Measurements from ENCODE around the gene HOXA11. TPM values are rescaled to one million over a fixed set of nuclear protein-coding genes. Genes with fewer than 3 reads are reported as not detected.
A peak's percentile ranks its signal among the peaks of the same experiment; 100 is the strongest.

The HOXA11 gene
- total and polyA plus RNA-seq, 2 of the 4 experiments (the other 2 are of a cell fraction), result 0.05 TPM; not detected in 1

DNA sequence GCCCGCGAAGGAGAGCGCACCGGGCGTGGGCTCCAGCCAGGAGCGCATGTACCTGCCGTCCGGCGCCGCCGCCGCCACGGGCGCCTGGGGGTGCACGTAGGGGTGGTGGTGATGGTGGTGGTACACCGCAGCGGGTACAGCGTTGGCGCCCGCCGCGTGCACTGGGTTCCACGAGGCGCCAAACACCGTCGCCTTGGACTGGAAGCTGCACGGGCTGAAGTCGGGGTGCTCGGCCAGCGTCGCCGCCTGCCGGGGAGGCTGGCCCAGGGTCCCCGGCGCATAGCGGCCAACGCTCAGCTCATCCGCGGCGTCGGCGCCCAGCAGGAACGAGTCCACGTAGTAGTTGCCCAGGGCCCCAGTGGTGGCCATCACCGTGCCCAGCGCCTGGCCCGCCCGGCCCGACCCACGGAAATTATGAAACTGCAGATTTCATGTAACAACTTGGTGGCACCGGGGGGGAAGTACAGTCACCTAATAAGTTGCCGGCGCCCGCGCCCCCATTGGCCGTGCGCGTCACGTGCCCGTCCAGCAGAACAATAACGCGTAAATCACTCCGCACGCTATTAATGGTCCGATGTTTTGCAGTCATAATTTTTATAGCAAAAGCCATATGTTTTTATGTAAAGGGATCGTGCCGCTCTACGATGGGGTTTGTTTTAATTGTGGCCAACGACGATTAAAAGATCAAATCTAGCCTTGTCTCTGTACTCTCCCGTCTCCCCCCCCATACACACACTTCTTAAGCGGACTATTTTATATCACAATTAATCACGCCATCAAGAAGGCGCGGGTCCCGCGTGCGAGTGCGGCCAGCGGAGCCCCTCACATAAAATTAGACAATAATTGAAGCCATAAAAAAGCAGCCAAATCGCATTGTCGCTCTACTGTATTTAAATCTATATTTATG, 19.7 kb downstream of the HOXA11 start, which contains the start of gene HOXA9:
Gene HOXA9 (minus strand): TSS at position 449 of the 907 bp plus-strand sequence. CDS start 80 bp downstream, at position 369.
- Histone ChIP-seq H2BK5ac (ENCODE audit: low read depth, low read length, poor library complexity, severe bottlenecking) (no peak within 1 kb of the TSS), H4K91ac (ENCODE audit: insufficient read depth, low read depth, low read length) (no peak within 1 kb of the TSS), H2BK120ac (ENCODE audit: low read depth, low read length) (no peak within 1 kb of the TSS), H2BK15ac (ENCODE audit: low read depth, low read length) (no peak within 1 kb of the TSS), H3K18ac (ENCODE audit: low read depth, low read length) (no peak within 1 kb of the TSS), H3K4me3 (ENCODE audit: insufficient read depth, low read depth, low read length) (peak within 1 kb of the TSS; percentile 44), H2AK5ac (ENCODE audit: low read depth, low read length) (no peak within 1 kb of the TSS), H2BK20ac (ENCODE audit: low read depth, low read length) (no peak within 1 kb of the TSS), H3K23ac (ENCODE audit: low read depth, low read length) (no peak within 1 kb of the TSS), H3K79me1 (ENCODE audit: low read depth in 1 of 2, low read length in 2 of 2) (no peaks in the 10 kb centered on the region), H3K9me1 (ENCODE audit: insufficient read depth, low read length) (no peaks in the 10 kb centered on the region), H3K14ac (replicated peaks; ENCODE audit: low read depth, low read length) (no peak within 1 kb of the TSS), H2AK9ac (replicated peaks; ENCODE audit: low read depth, low read length, poor library complexity) (peak within 1 kb of the TSS; percentile 59), H4K20me1 (ENCODE audit: insufficient read depth, low read length) (0 out of 2 replicates have a peak, but pooled peaks cover 3% of the 10 kb centered on the region), H3K27me3 (ENCODE audit: control insufficient read depth, insufficient read depth, low read length) (peaks cover 73% of the 10 kb centered on the region), H3K9ac (ENCODE audit: low read depth, low read length) (no peak within 1 kb of the TSS), H3K9me3 (ENCODE audit: control insufficient read depth, insufficient read depth, low read length) (peaks cover 21% of the 10 kb centered on the region), H4K8ac (ENCODE audit: low read depth in 2 of 2, low read length in 2 of 2) (no peak within 1 kb of the TSS), H2AFZ (replicated peaks; ENCODE audit: low read length, poor library complexity) (peak within 1 kb of the TSS; percentile 88), H3K4me1 (ENCODE audit: control insufficient read depth, insufficient read depth, low read length) (no peaks in the 10 kb centered on the region; the same call in 1 of the 2 replicates), H3K4ac (ENCODE audit: low read depth, low read length) (no peak within 1 kb of the TSS), H3K4me2 (ENCODE audit: low read depth, low read length) (peak within 1 kb of the TSS; percentile 60), H3K56ac (ENCODE audit: extremely low read depth, insufficient read depth, low read length) (no peak within 1 kb of the TSS), H3K36me3 (ENCODE audit: control insufficient read depth, insufficient read depth, low read length) (no peaks in the 10 kb centered on the region), H3K27ac (ENCODE audit: insufficient read depth, low read length) (no peak within 1 kb of the TSS), H4K5ac (ENCODE audit: low read depth, low read length) (no peak within 1 kb of the TSS)
- WGBS, 2 experiments (ENCODE audit: extremely low coverage in 2 of 2, insufficient read length in 1 of 2), result 2% methylated on average over 27 of the region's 82 CpGs; no CpG with 5 or more reads in 1 of the 2 experiments
- BruUV-seq (replicated peaks), result no TSS peak
- intact Hi-C loops (cut with micrococcal nuclease) (loop anchor here (10.0 kb wide), 1 partner anchor 1911 kb away; no protein-coding TSS in a partner anchor), in situ Hi-C loops (cut with MboI; ENCODE audit: low sequenced_read_pairs) (no loop called here), dilution Hi-C loops (cut with HindIII; ENCODE audit: low sequenced_read_pairs, unreplicated experiment) (no loop called here)
- no peak for TF ChIP-seq NFE2L2 (IDR thresholded peaks at IDR 0.05; ENCODE audit: low read depth, low read length)
- TF ChIP-seq RCOR1 (IDR thresholded peaks at IDR 0.05; ENCODE audit: insufficient replicate concordance, low read length), result no peak
- TF ChIP-seq RFX5 (IDR thresholded peaks at IDR 0.05; ENCODE audit: low read depth, low read length), result no peak
- TF ChIP-seq MAZ (IDR thresholded peaks at IDR 0.05; ENCODE audit: borderline replicate concordance, low read depth, low read length), result no peak
- peak; percentile 94 for TF ChIP-seq USF2 (IDR thresholded peaks at IDR 0.05; ENCODE audit: low read depth, low read length)
- TF ChIP-seq BHLHE40 (IDR thresholded peaks at IDR 0.05; ENCODE audit: low read depth, low read length), result peak; percentile 46; the same call in 1 of the 2 replicates
- ChIA-PET CTCF (interaction anchor here (1.6 kb wide), 1 partner anchor 31 kb away, joined by 3 read pairs; no protein-coding TSS in a partner anchor), POLR2A (ENCODE audit: unreplicated experiment) (interaction anchor here (0.6 kb wide), 1 partner anchor 695 kb away, joined by 3 read pairs; no protein-coding TSS in a partner anchor)
- DNase-seq (peak; percentile 61), ATAC-seq (ENCODE audit: low read depth) (no peak)

Measured in IMR-90 (cell line).